Kidney capillary endothelial cell (primary cell): ENCODE results near the gene EYA2.
A peak's percentile ranks its signal among the peaks of the same experiment; 100 is the strongest.
"Not testable (repeated sequence)": the region's sequence is repeated elsewhere in the genome, so short reads cannot be mapped to it uniquely, and the experiment has no call there.

Experiments used
- DNase-seq: peaks from one replicate; pipeline ENCODE4 v3.0.0-alpha.2; 2018; ENCODE audit warnings: low spot score

EYA2 gene

GRCh38 chr20:46955601-46956556, 61.2 kb downstream of the EYA2 start:
- DNase-seq: no peak

GRCh38 chr20:46959081-46959692, 64.5 kb downstream of the EYA2 start:
- peak; percentile 38 for DNase-seq

- no peak for DNase-seq
Observed at GRCh38 chr20:46959821-46960220, 65.2 kb downstream of the EYA2 start.

- no peak for DNase-seq
Observed at GRCh38 chr20:46960536-46960935, 65.9 kb downstream of the EYA2 start.

GRCh38 chr20:46961968-46962367, 67.3 kb downstream of the EYA2 start:
- not testable (repeated sequence) for DNase-seq

GRCh38 chr20:46962452-46963195, 68.0 kb downstream of the EYA2 start:
- no peak for DNase-seq

- no peak for DNase-seq
Observed at GRCh38 chr20:46963196-46963529, 68.5 kb downstream of the EYA2 start.

- DNase-seq: no peak
Observed at GRCh38 chr20:46963758-46964617, 69.3 kb downstream of the EYA2 start.

GRCh38 chr20:46964618-46965455, 70.2 kb downstream of the EYA2 start:
- no peak for DNase-seq

- DNase-seq: no peak
Observed at GRCh38 chr20:46965477-46965876, 70.8 kb downstream of the EYA2 start.

- DNase-seq: no peak
Observed at GRCh38 chr20:46967646-46968045, 73.0 kb downstream of the EYA2 start.

- no peak for DNase-seq
Observed at GRCh38 chr20:46970937-46971630, 76.4 kb downstream of the EYA2 start.

- no peak for DNase-seq
Observed at GRCh38 chr20:46973766-46974165, 79.1 kb downstream of the EYA2 start.

- DNase-seq: no peak
Observed at GRCh38 chr20:46974669-46975434, 80.2 kb downstream of the EYA2 start.

GRCh38 chr20:46975976-46976375, 81.3 kb downstream of the EYA2 start:
- DNase-seq: no peak

- no peak for DNase-seq
Observed at GRCh38 chr20:46977204-46977603, 82.6 kb downstream of the EYA2 start.

- no peak for DNase-seq
Observed at GRCh38 chr20:46977909-46978588, 83.4 kb downstream of the EYA2 start.

- no peak for DNase-seq
Observed at GRCh38 chr20:46978951-46979491, 84.4 kb downstream of the EYA2 start.
